NCI-H1417 treated with DMSO at 0.1 percent for 48 hours (cell line): ENCODE measurements around the gene FHIT.

Source experiments
- DNase-seq: peaks from one replicate; lab custom pipeline; 2025; lab: John Stamatoyannopoulos, UW

Gene FHIT

GRCh38 chr3:59877263-59878037 is 1373.8 kb downstream of the FHIT start:
- DNase-seq: no peak

- no peak for DNase-seq
Measured at GRCh38 chr3:59876533-59877062, 1374.7 kb downstream of the FHIT start.

GRCh38 chr3:59873576-59874230 is 1377.5 kb downstream of the FHIT start:
- no peak for DNase-seq

GRCh38 chr3:59872128-59872527 is 1379.1 kb downstream of the FHIT start:
- no peak for DNase-seq

GRCh38 chr3:59867185-59868002 is 1383.9 kb downstream of the FHIT start:
- no peak for DNase-seq

- no peak for DNase-seq
Measured at GRCh38 chr3:59866076-59866475, 1385.2 kb downstream of the FHIT start.

- DNase-seq: no peak
Measured at GRCh38 chr3:59865351-59865750, 1385.9 kb downstream of the FHIT start.

- DNase-seq: no peak
Measured at GRCh38 chr3:59862686-59863085, 1388.6 kb downstream of the FHIT start.

GRCh38 chr3:59857589-59858346 is 1393.5 kb downstream of the FHIT start:
- peak; percentile 33 for DNase-seq

GRCh38 chr3:59856934-59857460 is 1394.3 kb downstream of the FHIT start:
- DNase-seq: no peak

GRCh38 chr3:59854061-59854709 is 1397.1 kb downstream of the FHIT start:
- DNase-seq: no peak

GRCh38 chr3:59850417-59850816 is 1400.8 kb downstream of the FHIT start:
- no peak for DNase-seq

GRCh38 chr3:59845386-59845785 is 1405.9 kb downstream of the FHIT start:
- DNase-seq: no peak

- no peak for DNase-seq
Measured at GRCh38 chr3:59843821-59844220, 1407.4 kb downstream of the FHIT start.

GRCh38 chr3:59839810-59840515 is 1411.3 kb downstream of the FHIT start:
- no peak for DNase-seq

GRCh38 chr3:59839283-59839682 is 1412.0 kb downstream of the FHIT start:
- DNase-seq: no peak

GRCh38 chr3:59836531-59836930 is 1414.7 kb downstream of the FHIT start:
- DNase-seq: no peak

GRCh38 chr3:59832702-59833101 is 1418.5 kb downstream of the FHIT start:
- no peak for DNase-seq

- DNase-seq: no peak
Measured at GRCh38 chr3:59832241-59832640, 1419.0 kb downstream of the FHIT start.

GRCh38 chr3:59831394-59831793 is 1419.9 kb downstream of the FHIT start:
- DNase-seq: no peak
